GM21390 (cell line): ENCODE measurements around the gene OGFOD3.
"Not testable (repeated sequence)": the region's sequence is repeated elsewhere in the genome, so short reads cannot be mapped to it uniquely, and the experiment has no call there.

ENCODE experiments used
- ATAC-seq: cut with Tn5 transposase; IDR thresholded peaks from one replicate; pipeline ENCODE4 v1.9.1; 2021; ENCODE audit not compliant: unreplicated experiment

The OGFOD3 gene

GRCh38 chr17:82435103-82435502, 16.7 kb upstream of the OGFOD3 start:
- ATAC-seq = no peak

GRCh38 chr17:82434216-82434565, 15.8 kb upstream of the OGFOD3 start:
- no peak for ATAC-seq

- no peak for ATAC-seq
Observed at GRCh38 chr17:82433560-82434215, 15.3 kb upstream of the OGFOD3 start.

- no peak for ATAC-seq
Observed at GRCh38 chr17:82432017-82432416, 13.6 kb upstream of the OGFOD3 start.

GRCh38 chr17:82429824-82430223, 11.4 kb upstream of the OGFOD3 start:
- no peak for ATAC-seq

GRCh38 chr17:82428546-82428945, 10.2 kb upstream of the OGFOD3 start:
- ATAC-seq = no peak

- ATAC-seq = no peak
Observed at GRCh38 chr17:82424863-82425159, 6.4 kb upstream of the OGFOD3 start.

- ATAC-seq = no peak
Observed at GRCh38 chr17:82424001-82424862, 5.8 kb upstream of the OGFOD3 start.

- ATAC-seq = no peak
Observed at GRCh38 chr17:82419540-82419939, 1.2 kb upstream of the OGFOD3 start.

GRCh38 chr17:82416771-82417170, 1.6 kb downstream of the OGFOD3 start:
- no peak for ATAC-seq

- no peak for ATAC-seq
Observed at GRCh38 chr17:82416264-82416663, 2.1 kb downstream of the OGFOD3 start.

- ATAC-seq = no peak
Observed at GRCh38 chr17:82415786-82416185, 2.6 kb downstream of the OGFOD3 start.

- ATAC-seq = no peak
Observed at GRCh38 chr17:82415336-82415735, 3.0 kb downstream of the OGFOD3 start.

GRCh38 chr17:82414548-82415281, 3.7 kb downstream of the OGFOD3 start:
- no peak for ATAC-seq

- no peak for ATAC-seq
Observed at GRCh38 chr17:82412535-82413520, 5.6 kb downstream of the OGFOD3 start.

- ATAC-seq = not testable (repeated sequence)
Observed at GRCh38 chr17:82412081-82412480, 6.3 kb downstream of the OGFOD3 start.

GRCh38 chr17:82411396-82412053, 6.9 kb downstream of the OGFOD3 start:
- ATAC-seq = no peak

GRCh38 chr17:82410014-82410716, 8.2 kb downstream of the OGFOD3 start:
- no peak for ATAC-seq

GRCh38 chr17:82408938-82409318, 9.5 kb downstream of the OGFOD3 start:
- ATAC-seq = no peak
